SK-N-MC (cell line): ENCODE results near the gene SPANXN2.

Experiments used
- DNase-seq: peaks from one replicate; pipeline ENCODE4 v3.0.0-alpha.2; 2011; ENCODE audit warnings: low read depth, low spot score
- H3K27ac ChIP-seq: fragments of 200-600 bp; sonication (generic); 2 replicates; pipeline ENCODE4 v1.5.1; 2016; ENCODE audit warnings: mixed run types
- H3K36me3 ChIP-seq: fragments of 200-600 bp; sonication (generic); 2 replicates; pipeline ENCODE4 v1.6.1; 2017; ENCODE audit warnings: antibody characterized with exemption, low read length, mixed read lengths; ENCODE audit not compliant: insufficient read depth
- H3K4me3 ChIP-seq: fragments of 200-600 bp; sonication (generic); 2 replicates; pipeline ENCODE4 v1.5.1; 2016
- H3K9ac ChIP-seq: fragments of 200-600 bp; sonication (generic); 2 replicates; pipeline ENCODE4 v1.8.0; 2017; ENCODE audit warnings: mixed run types, mixed read lengths; ENCODE audit not compliant: insufficient read length
- H3K9me3 ChIP-seq: fragments of 200-600 bp; sonication (generic); 2 replicates; pipeline ENCODE4 v1.6.1; 2017; ENCODE audit warnings: low read depth, mild to moderate bottlenecking, antibody characterized with exemption, low read length, moderate library complexity, mixed read lengths
- EZH2 ChIP-seq: fragments of 200-600 bp; sonication (generic); IDR thresholded peaks from one replicate; pipeline ENCODE4 v1.6.1; 2017; ENCODE audit warnings: antibody characterized with exemption
- FOXP2 ChIP-seq: optimal IDR thresholded peaks from 2 replicates; pipeline ENCODE3; 2011; ENCODE audit warnings: mild to moderate bottlenecking, moderate library complexity; ENCODE audit not compliant: insufficient read depth; ENCODE audit errors: extremely low read length, control extremely low read depth
- POLR2AphosphoS5 ChIP-seq: IDR thresholded peaks from 2 replicates; pipeline ENCODE4 v1.6.1; 2012; ENCODE audit warnings: mild to moderate bottlenecking, low read depth, low read length, borderline replicate concordance

Gene SPANXN2

DNA sequence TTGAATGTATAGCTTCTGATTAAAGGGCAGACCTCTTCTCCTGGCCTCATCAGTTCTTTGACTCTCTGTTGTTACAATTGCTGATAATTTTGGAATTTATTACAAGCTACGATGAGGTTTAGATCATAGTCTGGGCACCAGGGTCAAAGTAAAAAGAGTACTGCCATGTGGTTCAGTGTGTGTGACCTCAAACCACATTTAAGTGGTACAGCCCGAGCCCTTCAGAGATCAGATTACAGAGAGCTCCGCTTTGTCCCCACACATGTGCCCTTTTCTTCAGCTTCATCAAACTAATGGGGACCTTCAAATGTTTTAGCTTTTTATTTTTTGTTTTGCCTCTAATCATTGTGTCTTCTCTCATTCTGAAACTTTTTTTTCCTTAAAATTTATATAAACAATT, 37.1 kb downstream of the SPANXN2 start:
- Histone ChIP-seq H3K9ac (no peak overlapping the region), H3K9me3 (no peaks in the 10 kb centered on the region), H3K27ac (no peak overlapping the region), H3K4me3 (no peak overlapping the region), H3K36me3 (no peaks in the 10 kb centered on the region)
- no peak for TF ChIP-seq EZH2
- no peak for DNase-seq

DNA sequence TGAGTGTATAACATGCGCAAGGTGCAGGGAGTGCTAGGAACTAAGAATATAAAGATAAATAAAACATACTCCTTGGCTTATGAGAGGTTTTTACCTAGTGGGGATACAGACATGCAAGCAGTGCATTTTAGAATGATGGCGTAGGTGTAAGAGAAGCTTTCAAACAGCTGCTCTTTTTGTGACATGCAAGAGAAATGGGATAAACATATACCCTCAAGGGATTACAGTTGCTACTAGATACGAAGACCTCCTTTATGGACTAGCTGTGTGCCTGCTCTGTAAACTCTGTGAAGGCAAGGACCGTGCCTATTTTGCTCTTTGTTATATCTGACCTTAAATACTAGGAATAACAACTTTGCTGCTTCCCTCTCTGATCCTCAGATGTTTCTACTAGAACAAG, 45.6 kb downstream of the SPANXN2 start:
- DNase-seq, result no peak
- no peak overlapping the region for H3K27ac ChIP-seq
- H3K9me3 ChIP-seq, result no peaks in the 10 kb centered on the region
- H3K4me3 ChIP-seq, result no peak overlapping the region
- TF ChIP-seq EZH2, result no peak
- TF ChIP-seq POLR2AphosphoS5, result no peak
- TF ChIP-seq FOXP2, result no peak
- no peaks in the 10 kb centered on the region for H3K36me3 ChIP-seq
- H3K9ac ChIP-seq, result no peak overlapping the region

DNA sequence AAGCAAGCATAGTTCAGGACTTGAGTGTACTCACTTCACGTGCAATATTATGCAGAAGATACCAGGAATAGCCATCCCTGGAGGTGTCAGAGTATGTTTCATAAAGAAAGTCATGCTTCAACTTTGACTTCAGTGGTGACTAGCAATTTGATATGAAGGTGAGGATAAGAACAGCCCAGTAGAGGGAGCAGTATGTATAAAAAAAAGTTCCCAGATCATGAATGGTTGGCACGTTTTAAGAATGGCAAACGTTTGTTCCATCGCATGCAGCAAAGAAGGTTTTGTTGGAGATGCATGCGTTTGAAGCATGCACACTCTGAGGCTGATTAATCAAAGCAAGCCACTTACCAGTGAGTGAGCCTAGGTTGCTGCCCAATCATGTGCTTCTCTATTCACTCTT, 51.2 kb downstream of the SPANXN2 start:
- Histone ChIP-seq H3K9ac (no peak overlapping the region), H3K9me3 (no peaks in the 10 kb centered on the region), H3K36me3 (no peaks in the 10 kb centered on the region), H3K4me3 (no peak overlapping the region), H3K27ac (no peak overlapping the region)
- no peak for DNase-seq
- TF ChIP-seq POLR2AphosphoS5 (no peak), EZH2 (no peak), FOXP2 (no peak)

DNA sequence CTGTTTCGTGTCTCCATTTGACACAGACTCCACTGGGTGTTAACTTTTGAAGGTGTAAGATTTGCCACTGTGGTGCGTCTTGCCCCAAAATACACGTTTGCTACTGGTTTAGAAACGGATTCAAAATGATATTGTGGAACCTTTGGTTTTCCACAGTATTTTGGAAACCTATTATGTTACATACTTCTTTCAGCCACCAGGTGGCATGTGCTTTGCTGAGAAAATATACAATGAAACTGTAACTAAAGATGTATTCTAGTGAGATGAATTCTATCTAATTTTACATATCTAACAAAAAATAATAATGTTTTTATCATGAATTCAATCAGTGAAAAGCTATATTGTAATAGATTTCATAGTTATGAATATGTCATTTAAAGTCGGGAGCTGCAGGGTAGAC, 56.2 kb downstream of the SPANXN2 start:
- TF ChIP-seq POLR2AphosphoS5 (no peak), EZH2 (no peak), FOXP2 (no peak)
- no peak overlapping the region for H3K27ac ChIP-seq
- no peak overlapping the region for H3K9ac ChIP-seq
- H3K9me3 ChIP-seq, result no peaks in the 10 kb centered on the region
- H3K36me3 ChIP-seq, result no peaks in the 10 kb centered on the region
- no peak for DNase-seq
- no peak overlapping the region for H3K4me3 ChIP-seq

DNA sequence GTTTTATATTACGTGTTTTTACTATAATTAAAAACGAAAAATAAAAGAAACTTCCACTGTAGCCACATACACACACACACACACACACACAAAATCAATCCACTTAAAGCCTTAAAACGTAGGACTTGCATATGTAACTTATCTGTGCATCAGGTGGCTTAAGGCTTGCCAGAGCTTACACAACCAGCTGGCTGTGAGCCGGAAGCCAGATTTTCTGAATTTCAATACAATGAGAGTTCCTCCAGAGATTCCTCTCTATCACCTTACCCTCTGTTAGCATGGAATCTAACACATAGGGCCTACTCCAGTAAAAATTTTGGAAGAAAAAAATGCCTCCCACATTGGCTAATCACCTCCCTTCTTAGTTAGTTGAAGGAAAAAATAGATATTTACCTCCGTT, 56.8 kb downstream of the SPANXN2 start:
- H3K4me3 ChIP-seq, result no peak overlapping the region
- H3K9ac ChIP-seq, result no peak overlapping the region
- no peaks in the 10 kb centered on the region for H3K9me3 ChIP-seq
- no peaks in the 10 kb centered on the region for H3K36me3 ChIP-seq
- DNase-seq, result no peak
- TF ChIP-seq FOXP2 (no peak), EZH2 (no peak), POLR2AphosphoS5 (no peak)
- H3K27ac ChIP-seq, result no peak overlapping the region
